ENCODE measurements around the gene CXCL14. TPM values are rescaled to one million over a fixed set of nuclear protein-coding genes. Genes with fewer than 3 reads are reported as not detected.

CXCL14 gene
- total RNA-seq, 1 experiment from 2014 or later = not detected

- no TSS peak for BruUV-seq (replicated peaks)
- Histone ChIP-seq H3F3A (ENCODE audit: low read length, unreplicated experiment) (no peaks in the 10 kb centered on the region), H3K9me2 (replicated peaks; ENCODE audit: low read length) (no peaks in the 10 kb centered on the region), H3K4me1 (ENCODE audit: insufficient read depth, low read length) (no peaks in the 10 kb centered on the region), H2AFZ (ENCODE audit: low read length) (no peak overlapping the region), H3K9ac (ENCODE audit: low read length) (no peak overlapping the region), H3K27ac (ENCODE audit: low read length) (no peak overlapping the region), H3K79me2 (ENCODE audit: low read length) (no peaks in the 10 kb centered on the region), H4K20me1 (ENCODE audit: low read length) (no peaks in the 10 kb centered on the region), H3K9me3 (ENCODE audit: low read length) (no peaks in the 10 kb centered on the region), H3K36me3 (ENCODE audit: low read depth, low read length) (no peaks in the 10 kb centered on the region), H3K4me2 (ENCODE audit: low read length) (no peak overlapping the region), H3K27me3 (ENCODE audit: low read length) (no peaks in the 10 kb centered on the region), H3K4me3 (ENCODE audit: low read length) (no peak overlapping the region)
- TF ChIP-seq EZH2 (IDR thresholded peaks at IDR 0.05; ENCODE audit: low read length, unreplicated experiment) (no peak), CTCF (conservative IDR thresholded peaks at IDR 0.05; ENCODE audit: low read depth, low read length) (no peak), EZH2phosphoT487 (IDR thresholded peaks at IDR 0.05; ENCODE audit: borderline replicate concordance, low read length) (no peak)
- intact Hi-C loops (cut with micrococcal nuclease) = no loop called here
- ChIA-PET CTCF (no interaction called here), POLR2A (ENCODE audit: unreplicated experiment) (no interaction called here)
- DNase-seq (no peak), ATAC-seq (no peak)
Measured at GRCh38 chr5:135547590-135548254, 31.1 kb downstream of the CXCL14 start.

GRCh38 chr5:135546912-135547311, 31.9 kb downstream of the CXCL14 start:
- H3K4me3 ChIP-seq (ENCODE audit: low read length) = no peak overlapping the region
- intact Hi-C loops (cut with micrococcal nuclease) = no loop called here
- no peaks in the 10 kb centered on the region for H3K4me1 ChIP-seq (ENCODE audit: insufficient read depth, low read length)
- no peak for ATAC-seq
- no peak for DNase-seq
- POLR2A ChIA-PET (ENCODE audit: unreplicated experiment) = no interaction called here
- H3F3A ChIP-seq (ENCODE audit: low read length, unreplicated experiment) = no peaks in the 10 kb centered on the region
- H3K4me2 ChIP-seq (ENCODE audit: low read length) = no peak overlapping the region
- H2AFZ ChIP-seq (ENCODE audit: low read length) = no peak overlapping the region
- no peaks in the 10 kb centered on the region for H3K9me2 ChIP-seq (replicated peaks; ENCODE audit: low read length)
- BruUV-seq (replicated peaks) = no TSS peak
- H3K9me3 ChIP-seq (ENCODE audit: low read length) = no peaks in the 10 kb centered on the region
- no peaks in the 10 kb centered on the region for H3K27me3 ChIP-seq (ENCODE audit: low read length)
- CTCF ChIA-PET = no interaction called here
- no peaks in the 10 kb centered on the region for H4K20me1 ChIP-seq (ENCODE audit: low read length)
- no peak overlapping the region for H3K27ac ChIP-seq (ENCODE audit: low read length)
- no peak overlapping the region for H3K9ac ChIP-seq (ENCODE audit: low read length)
- H3K79me2 ChIP-seq (ENCODE audit: low read length) = no peaks in the 10 kb centered on the region
- TF ChIP-seq CTCF (conservative IDR thresholded peaks at IDR 0.05; ENCODE audit: low read depth, low read length) = no peak
- no peak for TF ChIP-seq EZH2phosphoT487 (IDR thresholded peaks at IDR 0.05; ENCODE audit: borderline replicate concordance, low read length)
- TF ChIP-seq EZH2 (IDR thresholded peaks at IDR 0.05; ENCODE audit: low read length, unreplicated experiment) = no peak
- no peaks in the 10 kb centered on the region for H3K36me3 ChIP-seq (ENCODE audit: low read depth, low read length)

GRCh38 chr5:135546101-135546500, 32.7 kb downstream of the CXCL14 start:
- BruUV-seq (replicated peaks) = no TSS peak
- no peak for ATAC-seq
- POLR2A ChIA-PET (ENCODE audit: unreplicated experiment) = no interaction called here

More at GRCh38 chr5:135546101-135546500, 32.7 kb downstream of the CXCL14 start:
- Histone ChIP-seq H3K4me2 (ENCODE audit: low read length) (no peak overlapping the region), H3K36me3 (ENCODE audit: low read depth, low read length) (no peaks in the 10 kb centered on the region), H4K20me1 (ENCODE audit: low read length) (no peaks in the 10 kb centered on the region), H3K9me3 (ENCODE audit: low read length) (no peaks in the 10 kb centered on the region), H3K9me2 (replicated peaks; ENCODE audit: low read length) (no peaks in the 10 kb centered on the region), H3K79me2 (ENCODE audit: low read length) (no peaks in the 10 kb centered on the region), H3K4me3 (ENCODE audit: low read length) (no peak overlapping the region), H3F3A (ENCODE audit: low read length, unreplicated experiment) (no peaks in the 10 kb centered on the region), H3K27ac (ENCODE audit: low read length) (no peak overlapping the region), H3K4me1 (ENCODE audit: insufficient read depth, low read length) (no peaks in the 10 kb centered on the region), H2AFZ (ENCODE audit: low read length) (no peak overlapping the region), H3K27me3 (ENCODE audit: low read length) (no peaks in the 10 kb centered on the region), H3K9ac (ENCODE audit: low read length) (no peak overlapping the region)
- CTCF ChIA-PET = no interaction called here
- no peak for TF ChIP-seq CTCF (conservative IDR thresholded peaks at IDR 0.05; ENCODE audit: low read depth, low read length)
- DNase-seq = no peak
- intact Hi-C loops (cut with micrococcal nuclease) = no loop called here

Measured in PC-3 (cell line).